ENCODE results near the gene NPAS3.

DNA sequence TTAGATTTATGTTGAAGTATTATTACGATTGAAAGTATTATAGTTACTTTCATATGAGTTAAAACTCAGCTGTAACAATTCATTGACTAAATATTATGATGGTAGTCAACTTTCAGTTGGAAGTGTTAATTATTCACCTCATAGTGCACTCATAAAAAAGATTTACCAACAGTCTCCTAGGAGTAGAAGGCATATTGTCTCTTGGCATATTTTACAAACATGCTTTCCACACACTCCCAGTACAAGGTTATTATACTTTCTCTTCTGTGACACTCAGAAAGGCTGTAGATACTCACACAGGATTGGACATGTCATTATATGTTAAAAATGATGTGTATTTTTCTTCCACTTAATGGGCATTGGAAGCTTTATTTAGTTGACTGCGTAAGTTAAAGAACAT, 147.1 kb downstream of the NPAS3 start:
- no peak for TF ChIP-seq POLR2A (IDR thresholded peaks at IDR 0.05)
- TF ChIP-seq, protein P1, sequence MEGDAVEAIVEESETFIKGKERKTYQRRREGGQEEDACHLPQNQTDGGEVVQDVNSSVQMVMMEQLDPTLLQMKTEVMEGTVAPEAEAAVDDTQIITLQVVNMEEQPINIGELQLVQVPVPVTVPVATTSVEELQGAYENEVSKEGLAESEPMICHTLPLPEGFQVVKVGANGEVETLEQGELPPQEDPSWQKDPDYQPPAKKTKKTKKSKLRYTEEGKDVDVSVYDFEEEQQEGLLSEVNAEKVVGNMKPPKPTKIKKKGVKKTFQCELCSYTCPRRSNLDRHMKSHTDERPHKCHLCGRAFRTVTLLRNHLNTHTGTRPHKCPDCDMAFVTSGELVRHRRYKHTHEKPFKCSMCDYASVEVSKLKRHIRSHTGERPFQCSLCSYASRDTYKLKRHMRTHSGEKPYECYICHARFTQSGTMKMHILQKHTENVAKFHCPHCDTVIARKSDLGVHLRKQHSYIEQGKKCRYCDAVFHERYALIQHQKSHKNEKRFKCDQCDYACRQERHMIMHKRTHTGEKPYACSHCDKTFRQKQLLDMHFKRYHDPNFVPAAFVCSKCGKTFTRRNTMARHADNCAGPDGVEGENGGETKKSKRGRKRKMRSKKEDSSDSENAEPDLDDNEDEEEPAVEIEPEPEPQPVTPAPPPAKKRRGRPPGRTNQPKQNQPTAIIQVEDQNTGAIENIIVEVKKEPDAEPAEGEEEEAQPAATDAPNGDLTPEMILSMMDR (IDR thresholded peaks at IDR 0.05), result no peak
